SJCRH30 (cell line): Measurements from ENCODE around the gene NOA1. TPM values are rescaled to one million over a fixed set of nuclear protein-coding genes. Genes with fewer than 3 reads are reported as not detected.
"Not testable (repeated sequence)": the region's sequence is repeated elsewhere in the genome, so short reads cannot be mapped to it uniquely, and the experiment has no call there.

Experiments used
- DNase-seq, 2 experiments: peaks; one replicate each; pipeline ENCODE4 v3.0.0-alpha.2; 2015 to 2020
- H3K27ac ChIP-seq: fragments of 250-450 bp; sonication (Bioruptor Pico); 2 replicates; pipeline ENCODE4 v1.5.1; 2020; ENCODE audit warnings: mild to moderate bottlenecking, moderate library complexity
- H3K27me3 ChIP-seq: fragments of 250-450 bp; sonication (Bioruptor Pico); 2 replicates; pipeline ENCODE4 v1.5.1; 2020; ENCODE audit warnings: mild to moderate bottlenecking, moderate library complexity
- H3K36me3 ChIP-seq: fragments of 250-450 bp; sonication (Bioruptor Pico); 2 replicates; pipeline ENCODE4 v1.5.1; 2020; ENCODE audit warnings: mild to moderate bottlenecking, moderate library complexity
- H3K4me1 ChIP-seq: fragments of 250-450 bp; sonication (Bioruptor Pico); 2 replicates; pipeline ENCODE4 v1.5.1; 2020; ENCODE audit warnings: mild to moderate bottlenecking, moderate library complexity
- H3K4me3 ChIP-seq: fragments of 250-450 bp; sonication (Bioruptor Pico); 2 replicates; pipeline ENCODE4 v1.5.1; 2020; ENCODE audit warnings: mild to moderate bottlenecking, moderate library complexity
- H3K9me3 ChIP-seq: fragments of 250-450 bp; sonication (Bioruptor Pico); replicated peaks from 2 replicates; pipeline ENCODE4 v1.5.1; 2020; ENCODE audit warnings: mild to moderate bottlenecking, moderate library complexity
- total RNA-seq: library from RNA; depleted of rRNA; stranded (reverse); fragments of >200 nt; shearing (Covaris generic); gene quantifications from 2 replicates; pipeline ENCODE4 v1.2.3, GENCODE V29; 2014; rRNA removed

The NOA1 gene
- total RNA-seq, 1 experiment from 2014 or later, result 27.4 TPM

GRCh38 chr4:56930638-56931037 is 46.8 kb downstream of the NOA1 start:
- Histone ChIP-seq H3K4me1 (no peaks in the 10 kb centered on the region), H3K36me3 (peaks cover 50% of the 10 kb centered on the region), H3K4me3 (no peak overlapping the region), H3K27ac (no peak overlapping the region), H3K9me3 (no peaks in the 10 kb centered on the region), H3K27me3 (no peaks in the 10 kb centered on the region)
- DNase-seq, result no peak

- Histone ChIP-seq H3K27ac (no peak overlapping the region), H3K4me3 (no peak overlapping the region), H3K4me1 (no peaks in the 10 kb centered on the region), H3K36me3 (peaks cover 67% of the 10 kb centered on the region), H3K9me3 (no peaks in the 10 kb centered on the region), H3K27me3 (no peaks in the 10 kb centered on the region)
- no peak for DNase-seq
Measured at GRCh38 chr4:56927196-56927595, 50.2 kb downstream of the NOA1 start.

DNA sequence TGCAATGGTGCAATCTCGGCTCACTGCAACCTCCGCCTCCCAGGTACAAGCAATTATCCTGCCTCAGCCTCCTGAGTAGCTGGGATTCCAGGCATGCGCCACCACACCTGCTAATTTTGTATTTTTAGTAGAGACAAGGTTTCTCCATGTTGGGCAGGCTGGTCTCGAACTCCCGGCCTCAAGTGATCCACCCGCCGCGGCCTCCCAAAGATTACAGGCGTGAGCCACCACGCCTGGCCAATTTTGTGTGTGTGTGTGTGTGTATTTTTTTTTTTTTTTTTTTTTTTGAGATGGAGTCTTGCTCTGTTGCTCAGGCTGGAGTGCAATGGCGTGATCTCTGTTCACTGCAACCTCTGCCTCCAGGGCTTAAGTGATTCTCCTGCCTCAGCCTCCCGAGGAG is 62.4 kb downstream of the NOA1 start:
- H3K4me1 ChIP-seq, H3K27me3 ChIP-seq, H3K9me3 ChIP-seq, H3K27ac ChIP-seq, H3K4me3 ChIP-seq, DNase-seq: not testable (repeated sequence)
- H3K36me3 ChIP-seq, result peaks cover 37% of the 10 kb centered on the region

DNA sequence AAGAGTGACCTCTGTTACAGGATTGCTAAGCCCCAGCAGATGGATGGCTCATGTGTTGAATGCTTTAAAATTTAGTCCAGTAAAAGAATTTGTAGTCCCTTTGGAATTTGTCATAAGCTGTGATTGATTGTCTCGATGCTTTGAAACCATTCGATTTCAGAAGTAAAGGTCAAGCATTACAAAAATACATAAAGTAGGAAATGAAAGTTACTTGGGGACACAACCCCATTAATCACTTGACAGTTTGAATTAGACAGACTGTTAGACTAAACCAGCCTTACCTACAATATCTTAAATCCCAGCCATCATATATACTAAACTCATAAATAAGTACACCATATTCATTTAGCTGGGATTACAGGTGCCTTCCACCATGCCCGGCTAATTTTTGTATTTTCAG is 63.1 kb downstream of the NOA1 start:
- H3K27ac ChIP-seq, result no peak overlapping the region
- H3K4me3 ChIP-seq, result no peak overlapping the region
- no peak for DNase-seq
- H3K27me3 ChIP-seq, result no peaks in the 10 kb centered on the region
- no peaks in the 10 kb centered on the region for H3K9me3 ChIP-seq
- H3K4me1 ChIP-seq, result peaks cover 6% of the 10 kb centered on the region; the same call in 1 of the 2 replicates
- H3K36me3 ChIP-seq, result peaks cover 31% of the 10 kb centered on the region

Other genes with a start within 250 kb of the NOA1 start
- not detected in 2 replicates for gene SPINK2, start 155.9 kb downstream of the NOA1 start, total RNA-seq
- gene REST, start 69.7 kb downstream of the NOA1 start, total RNA-seq, result 49.7 and 55.4 TPM in 2 replicates
- gene POLR2B, start 1.3 kb upstream of the NOA1 start, total RNA-seq, result 313 and 334 TPM in 2 replicates
- gene IGFBP7, start 132.8 kb upstream of the NOA1 start, total RNA-seq, result 1.8 and 2.3 TPM in 2 replicates